Heart left ventricle (tissue), 13 donors: Measurements from ENCODE around the gene NEDD8.

Experiments used
- CTCF ChIP-seq, 12 donors: fragments of 200-600 bp; sonication (generic) in 4 of 12; IDR thresholded peaks; one replicate each; pipeline versions ENCODE4 v1.5.0 to v1.8.0; 2018 to 2022; ENCODE audit warnings: antibody characterized with exemption in 12 of 12, mild to moderate bottlenecking in 5 of 12
- POLR2A ChIP-seq, 2 donors: fragments of 450-650 bp; IDR thresholded peaks; one replicate each; pipeline ENCODE4 v1.6.1; 2017; ENCODE audit warnings: antibody characterized with exemption in 2 of 2, mild to moderate bottlenecking in 2 of 2, moderate library complexity in 2 of 2
- donor health status: ischemic (EF 13 %, LVEDD 7.1; RV severe dilation, severe dysfunction).
- donor health status: DM: no; HTN: yes; CAD: no.
- donor health status: DM: no; HTN: no; CAD: no.
- donor health status: ischemic (EF 25% LVEDD 6.9; RV normal size, moderate dysfunction).
- donor health status: ischemic (EF 25% LVEDD 5.7; RV mildly dilated, moderate dysfunction).
- donor health status: ischemic (EF 35%, LVEDD 5.7; RV mildly dilated, moderate dysfunction).
- donor health status: nonischemic (EF 11% LVEDD 7.7; RV severe dilation, severe dysfunction).
- donor health status: DM: yes; HTN: yes; CAD: no.
- donor health status: PGD.
- donor health status: ischemic (EF 29% LVEDD 5.4; RV normal size, mild dysfunction).
- donor health status: nonischemic (EF 23%, LVEDD 6.1; RV moderate dilation, normal function).

DNA sequence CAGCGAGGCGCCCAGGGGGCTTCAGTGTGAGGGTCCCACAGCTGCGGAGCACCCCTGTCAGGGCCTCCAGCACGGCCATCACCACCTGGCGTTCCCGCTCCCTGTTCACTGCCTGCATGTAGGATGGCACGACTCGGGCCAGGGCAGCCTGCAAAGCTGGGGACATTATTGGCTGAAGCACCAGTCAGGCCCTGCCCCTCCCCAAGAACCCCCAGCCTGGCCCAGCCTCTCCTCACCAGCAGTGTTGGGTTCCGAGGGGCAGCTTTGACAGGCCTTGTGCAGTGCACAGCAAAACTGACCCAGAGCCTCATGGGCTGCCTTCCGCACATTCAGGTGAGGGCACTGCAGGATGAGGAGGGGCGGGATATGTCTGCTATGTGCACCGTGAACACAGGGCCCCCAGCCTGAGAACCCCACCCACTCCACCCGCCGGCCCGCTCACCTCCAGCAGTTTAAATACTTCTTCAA, 49.1 kb downstream of the NEDD8 start:
- TF ChIP-seq POLR2A (IDR thresholded peaks at IDR 0.05) = no peak
- no peak for TF ChIP-seq CTCF (IDR thresholded peaks at IDR 0.05)
